CD4-positive, alpha-beta T cell treated with Interferon alpha-2 for 1 hour (primary cell): ENCODE measurements around the gene PAPOLB.

Source experiments
- DNase-seq, 2 donors: peaks; one replicate each; pipeline ENCODE4 v3.0.0-alpha.2; 2020 to 2022

PAPOLB gene

DNA sequence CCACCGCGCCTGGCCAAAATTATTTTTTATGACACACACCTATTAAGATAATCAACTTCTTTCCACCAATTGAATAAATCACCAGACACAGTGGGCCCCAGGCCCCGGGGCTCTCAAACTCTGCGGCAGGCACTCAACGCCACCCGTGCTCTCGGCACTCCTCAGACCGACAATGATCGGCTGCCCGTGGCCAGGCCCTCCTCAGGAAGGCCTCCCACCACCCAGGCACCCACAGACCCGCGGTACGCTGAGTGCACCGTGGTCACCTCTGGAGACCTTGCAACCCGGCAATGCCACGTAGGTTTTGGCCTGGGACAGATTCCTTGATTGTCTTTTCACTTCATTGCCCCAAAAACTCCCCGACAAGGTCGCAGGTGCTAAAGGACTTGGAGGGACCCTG, 14.8 kb upstream of the PAPOLB start:
- DNase-seq, result no peak

DNA sequence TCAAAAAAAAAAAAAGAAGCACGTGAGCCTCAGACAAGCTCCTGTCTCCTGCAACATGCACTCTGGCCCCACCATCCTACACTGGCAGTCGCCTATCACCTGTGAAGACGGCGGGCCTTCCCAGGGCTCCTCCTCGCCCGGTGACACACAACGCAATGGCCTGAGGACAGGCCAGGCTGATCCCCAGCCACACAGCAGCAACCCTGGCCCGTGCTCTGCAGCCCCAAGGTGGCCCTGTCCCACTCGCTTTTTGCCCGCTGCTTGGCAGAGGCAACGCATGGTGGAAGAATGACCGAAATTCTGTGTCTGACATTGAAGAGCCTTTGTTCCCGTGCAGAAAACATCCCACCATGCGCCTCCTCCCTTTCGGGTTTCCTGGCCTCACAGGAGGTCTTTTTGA, 13.6 kb upstream of the PAPOLB start:
- DNase-seq, result no peak

DNA sequence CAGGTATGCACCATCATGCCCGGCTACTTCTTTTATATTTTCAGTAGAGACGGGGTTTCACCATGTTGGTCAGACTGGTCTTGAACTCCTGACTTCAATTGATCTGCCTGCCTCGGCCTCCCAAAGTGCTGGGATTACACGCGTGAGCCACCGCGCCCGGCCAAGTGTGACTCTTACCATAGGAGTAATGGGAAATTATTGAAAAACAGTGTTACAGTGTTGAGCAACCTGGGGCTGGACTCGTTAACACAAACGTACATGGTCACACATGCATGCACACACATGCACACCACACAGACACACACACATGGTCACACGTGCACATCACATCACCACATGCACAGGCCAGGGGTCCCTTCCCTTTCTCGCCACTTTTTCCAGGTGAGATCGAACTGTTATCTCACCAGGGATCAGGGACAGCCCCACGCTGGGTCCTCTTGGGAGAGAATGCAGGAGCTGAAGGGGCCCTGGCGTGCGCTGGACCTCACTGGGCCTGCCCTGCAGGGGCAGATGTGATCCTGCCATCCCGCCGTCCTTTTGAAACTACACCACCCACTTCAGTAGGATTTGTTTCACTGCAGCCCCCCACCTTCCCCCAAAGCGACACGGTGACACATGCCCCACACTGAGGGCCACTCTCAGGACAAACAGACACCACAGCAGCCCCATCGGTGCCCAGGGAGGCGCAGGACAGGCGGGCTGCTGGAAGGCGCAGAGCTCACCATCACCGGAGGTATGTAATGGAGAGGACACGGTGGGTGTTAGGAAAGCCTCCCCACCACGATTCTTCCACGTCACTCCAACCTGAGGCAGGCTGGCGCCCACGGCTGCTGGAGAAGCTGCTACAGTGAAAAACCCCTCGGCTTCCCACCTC, 11.5 kb upstream of the PAPOLB start:
- no peak for DNase-seq

DNA sequence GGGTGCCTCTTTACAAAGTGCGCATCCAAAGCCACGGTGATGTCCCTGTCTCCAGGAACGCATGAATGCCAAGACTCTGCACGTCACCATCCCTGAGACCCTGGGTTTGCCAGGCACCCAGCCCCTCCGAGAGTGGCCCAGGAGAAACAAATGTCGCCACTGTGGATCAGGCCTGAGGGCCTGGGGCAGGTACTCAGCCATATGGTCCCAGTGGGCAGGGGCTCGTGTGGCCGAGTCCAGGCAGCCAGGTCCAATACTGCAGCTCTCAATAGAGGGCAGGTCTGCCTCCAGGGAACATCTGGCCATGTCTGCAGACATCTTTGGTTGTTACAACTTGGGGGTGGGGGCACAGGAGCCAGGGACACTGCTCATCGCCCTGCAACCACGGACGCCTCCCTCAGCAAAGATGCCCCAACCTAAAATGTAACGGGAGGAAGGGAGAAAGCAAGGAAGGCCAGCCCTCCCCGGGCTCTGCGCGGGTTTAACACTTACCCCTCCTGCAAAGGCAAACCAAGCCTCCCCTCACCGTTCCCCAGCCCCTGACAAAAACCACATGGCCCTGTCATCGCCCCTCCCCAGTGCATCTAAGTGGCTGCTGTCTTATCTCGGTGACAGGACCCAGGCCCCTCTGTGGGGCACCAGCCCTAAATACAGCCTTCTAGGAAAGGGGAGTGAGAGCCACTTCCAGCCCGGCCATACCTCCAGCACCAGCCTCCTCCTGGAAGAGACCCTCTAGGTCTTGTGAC, 10.3 kb upstream of the PAPOLB start:
- DNase-seq, result no peak

DNA sequence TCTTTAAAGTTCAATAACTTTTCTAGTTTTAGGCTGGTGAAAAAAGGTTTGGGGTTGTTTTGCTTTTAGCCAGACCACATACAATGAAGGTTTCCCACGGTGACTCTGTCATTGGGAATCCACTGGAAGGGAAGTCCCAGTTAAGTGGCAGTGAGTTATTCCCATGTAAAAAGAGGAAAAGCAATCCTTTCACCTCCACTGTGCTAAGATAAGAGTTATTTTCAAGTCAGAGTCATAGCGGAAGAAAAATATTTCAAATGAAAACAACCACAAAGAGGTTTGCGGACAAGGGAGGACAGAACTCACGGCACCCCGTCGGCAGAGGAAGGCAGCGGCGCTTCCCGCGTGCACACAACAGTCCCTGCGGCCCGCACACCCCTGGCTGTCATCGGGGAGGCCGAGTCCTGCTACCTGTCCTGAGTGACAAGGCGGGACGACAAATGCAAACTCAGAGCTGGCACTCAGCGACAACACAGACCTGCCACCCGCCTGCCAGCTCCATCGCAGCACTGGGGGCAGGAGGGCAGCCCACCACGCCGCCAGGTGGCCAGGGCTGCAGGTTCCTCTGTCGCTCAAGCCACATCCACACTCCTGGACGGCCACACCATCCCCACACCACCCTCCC, 9.3 kb upstream of the PAPOLB start:
- no peak for DNase-seq

DNA sequence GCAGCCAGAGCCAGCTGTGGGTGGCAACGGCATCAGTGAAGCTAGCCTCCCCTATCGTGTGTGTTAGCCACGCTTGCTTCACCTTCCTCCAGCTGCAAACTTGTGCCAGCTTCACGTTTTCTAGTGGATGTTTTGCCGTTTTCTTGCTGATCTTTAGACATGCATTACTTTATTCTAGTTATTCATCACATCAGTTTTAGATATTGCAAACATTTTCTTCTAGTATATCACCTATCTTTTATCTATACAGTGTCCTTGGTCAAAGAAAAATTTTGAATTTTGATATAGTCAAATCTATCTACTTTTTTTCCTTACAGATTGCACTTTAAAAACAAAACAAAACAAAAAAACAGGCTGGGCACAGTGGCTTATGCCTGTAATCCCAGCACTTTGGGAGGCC, 6.7 kb upstream of the PAPOLB start:
- DNase-seq, result no peak

DNA sequence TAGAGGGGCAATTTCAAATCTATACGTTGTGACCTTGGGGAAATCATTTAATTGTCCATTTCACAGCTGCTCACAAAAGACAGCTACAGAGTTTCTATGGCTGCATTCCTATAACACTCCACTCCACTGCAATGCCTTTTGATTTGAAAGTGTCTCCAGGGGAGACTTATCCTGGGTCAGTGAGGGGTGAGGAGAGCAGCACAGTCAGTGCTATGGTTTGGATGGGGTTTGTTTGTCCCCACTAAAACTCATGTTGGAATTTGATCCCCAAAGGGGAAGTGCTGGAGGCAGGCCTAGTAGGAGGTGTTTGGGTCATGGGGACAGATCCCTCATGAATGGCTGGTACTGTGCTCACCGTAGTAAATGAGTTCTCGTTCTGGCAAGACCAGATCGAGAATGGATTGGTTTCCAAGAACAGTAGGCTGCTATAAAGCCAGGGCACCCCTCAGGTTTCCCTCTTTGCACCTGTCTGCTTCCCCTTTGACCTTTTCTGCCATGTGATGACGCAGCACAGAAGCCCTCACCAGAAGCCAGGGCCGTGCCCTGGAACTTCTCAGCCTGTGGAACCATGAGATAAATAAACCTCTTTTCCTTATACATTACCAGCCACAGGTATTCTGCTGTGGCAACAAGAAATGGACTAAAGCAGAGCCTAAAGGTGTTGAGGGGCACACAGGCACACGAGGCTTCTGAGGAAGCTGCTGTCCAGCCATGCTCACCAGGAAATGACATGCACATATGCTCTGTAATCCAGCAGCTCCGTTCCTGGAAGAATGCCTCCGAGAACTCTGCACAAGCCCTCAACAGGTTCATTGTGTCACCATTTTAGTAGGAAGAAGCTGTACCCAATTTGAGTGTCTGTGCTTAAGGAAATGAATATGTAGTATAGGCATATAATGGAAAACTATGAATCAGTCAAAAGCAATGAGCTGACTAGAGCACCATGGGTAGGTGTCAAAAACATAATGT, 5.0 kb upstream of the PAPOLB start:
- DNase-seq, result no peak

DNA sequence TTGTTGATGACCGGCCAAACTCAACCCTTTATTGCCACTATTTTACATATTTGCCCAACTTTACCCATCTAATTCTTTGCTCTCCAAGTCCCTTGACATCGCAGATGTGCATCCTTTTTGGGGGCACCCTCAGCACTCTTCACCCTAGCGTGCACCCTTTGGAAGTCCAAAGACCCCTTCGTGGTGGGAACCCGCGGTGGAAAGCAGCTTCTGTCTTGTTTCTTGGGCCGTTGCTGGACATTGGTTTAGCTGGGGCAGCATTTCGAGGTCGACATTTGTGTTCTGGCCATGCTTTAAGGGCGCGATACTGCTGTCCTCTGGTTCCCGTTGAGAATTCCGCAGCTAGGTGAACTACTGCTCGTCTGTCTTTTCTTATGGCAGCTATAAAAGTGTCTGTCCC, 326 bp upstream of the PAPOLB start:
- no peak for DNase-seq

DNA sequence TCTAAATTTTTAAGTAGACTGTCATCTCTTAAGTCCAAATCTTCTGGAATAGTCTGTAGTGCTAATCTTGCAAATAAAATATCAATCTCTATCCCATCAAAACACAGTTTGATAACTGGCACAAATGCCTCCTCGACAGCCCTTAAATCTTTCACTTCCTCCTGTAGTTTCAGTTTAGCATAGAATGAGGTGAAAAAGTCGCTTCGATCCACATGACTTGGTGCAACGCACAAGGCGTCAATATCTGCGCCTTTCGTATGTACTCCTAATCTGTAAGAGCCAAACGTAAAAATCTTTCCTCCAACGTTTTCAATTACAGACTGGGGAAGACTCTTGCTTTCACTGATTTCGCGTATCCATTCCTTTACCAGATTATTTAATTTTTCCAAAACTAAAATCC, 603 bp downstream of the PAPOLB start:
- no peak for DNase-seq

DNA sequence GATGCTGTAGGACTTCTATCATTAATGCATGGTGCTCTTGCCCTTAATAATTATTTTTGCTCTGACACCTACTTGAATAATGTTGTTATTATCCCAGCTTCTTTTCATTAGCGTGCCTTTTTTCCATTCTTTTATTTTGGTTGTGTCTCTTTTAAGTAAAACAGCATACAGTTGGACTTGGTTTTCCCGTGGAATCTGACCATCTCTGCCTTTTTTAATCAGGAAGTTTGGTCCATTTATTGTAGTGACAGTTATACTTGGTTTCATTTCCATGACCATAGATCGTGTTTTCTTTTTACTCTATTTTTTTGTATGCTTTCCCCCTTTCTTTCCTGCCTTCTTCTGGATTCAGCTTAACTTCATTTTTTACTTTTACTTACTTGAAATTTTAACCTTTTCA, 4.6 kb downstream of the PAPOLB start:
- no peak for DNase-seq

DNA sequence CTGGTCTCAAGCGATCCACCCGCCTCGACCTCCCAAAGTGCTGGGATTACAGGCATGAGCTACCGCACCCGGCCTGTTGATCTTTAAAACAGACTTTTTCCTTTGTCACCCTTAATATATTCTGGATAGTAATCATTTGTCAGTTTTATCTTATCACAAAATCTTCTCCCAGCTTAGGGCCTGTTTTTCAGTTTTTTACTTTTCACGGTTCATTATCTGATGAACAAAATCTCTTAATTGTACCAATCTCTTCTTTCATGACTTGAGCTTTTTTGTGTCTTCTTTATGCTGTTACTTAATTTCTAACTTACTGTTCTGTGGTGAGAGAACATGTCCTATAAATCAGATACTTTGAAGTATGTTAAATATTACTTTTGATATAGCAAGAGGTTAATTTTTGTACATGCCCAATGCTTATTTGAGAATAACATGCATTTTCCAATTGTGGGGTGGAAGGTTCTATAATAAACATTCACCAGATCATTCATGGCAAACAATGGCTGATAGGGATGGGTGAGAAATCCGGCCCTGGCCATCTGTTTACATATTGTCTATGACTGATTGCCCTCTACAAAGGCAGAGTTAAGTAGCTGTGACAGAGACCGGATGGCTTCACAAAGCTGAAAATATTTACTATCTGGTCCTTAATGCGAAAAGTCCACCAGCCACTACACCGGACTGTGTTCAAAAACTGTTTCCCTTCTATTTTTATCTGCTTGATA, 5.3 kb downstream of the PAPOLB start:
- no peak for DNase-seq

DNA sequence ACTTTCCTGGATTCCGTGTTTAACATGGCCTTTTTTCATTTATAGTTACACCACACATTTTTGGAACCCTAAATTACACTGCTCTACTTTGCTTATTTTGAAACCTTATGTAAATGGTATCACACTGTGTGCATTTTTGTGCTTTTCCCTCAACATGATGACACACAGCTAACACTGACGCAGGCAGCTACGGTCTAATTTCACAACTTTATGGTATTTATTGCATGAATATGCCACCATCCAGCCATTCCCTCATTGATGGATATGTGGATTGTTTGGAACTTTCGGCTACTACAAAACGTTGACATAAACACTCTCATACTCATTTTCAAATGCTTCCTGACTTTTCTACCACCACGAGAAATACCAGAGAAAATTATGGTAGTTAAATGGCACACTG, 6.9 kb downstream of the PAPOLB start:
- no peak for DNase-seq

DNA sequence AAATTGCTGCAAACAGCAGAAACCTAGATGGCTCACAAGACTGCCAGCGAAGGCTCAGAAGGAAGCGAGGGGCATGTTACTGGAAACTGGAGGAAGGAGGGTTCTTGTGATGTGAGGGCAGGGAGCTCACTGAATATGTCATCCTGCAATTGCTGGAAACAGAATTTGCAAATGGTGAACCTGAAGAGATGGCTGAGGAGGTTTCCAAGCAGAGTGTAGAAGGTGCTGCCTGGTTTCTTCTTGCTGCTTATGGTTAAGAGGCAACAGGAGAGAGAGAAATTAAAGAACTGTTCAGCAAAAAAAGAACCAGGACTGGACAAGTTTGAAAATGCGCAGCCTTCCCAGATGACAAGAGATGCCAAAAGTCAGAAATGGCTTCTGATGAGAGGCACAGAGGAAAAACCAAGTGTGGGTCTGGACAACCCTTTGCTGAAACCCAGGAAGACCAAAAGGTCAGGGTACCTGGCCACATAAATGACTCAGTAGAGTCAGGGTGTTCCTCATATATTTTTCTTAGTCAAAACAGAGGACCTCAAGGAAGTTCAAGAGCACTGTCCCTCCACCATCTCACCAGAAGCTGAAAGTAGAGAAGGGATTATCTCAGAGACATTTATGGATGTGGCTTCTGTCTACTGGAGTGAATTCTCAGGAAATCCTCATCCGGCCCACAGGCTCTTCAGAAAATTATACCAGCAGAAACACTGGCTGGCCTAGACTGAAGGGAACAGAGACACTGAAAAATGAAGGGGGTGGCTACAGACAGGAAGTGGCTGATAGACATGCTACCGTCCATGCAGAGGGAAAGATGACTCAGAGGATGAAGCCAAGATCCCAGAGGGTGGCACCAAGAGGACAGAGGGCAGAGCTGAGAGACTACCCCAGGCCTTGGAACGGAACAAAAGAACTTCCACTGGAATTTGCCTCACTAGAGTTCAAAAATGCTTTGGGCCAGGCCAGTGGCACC, 10.1 kb downstream of the PAPOLB start:
- DNase-seq, result no peak

DNA sequence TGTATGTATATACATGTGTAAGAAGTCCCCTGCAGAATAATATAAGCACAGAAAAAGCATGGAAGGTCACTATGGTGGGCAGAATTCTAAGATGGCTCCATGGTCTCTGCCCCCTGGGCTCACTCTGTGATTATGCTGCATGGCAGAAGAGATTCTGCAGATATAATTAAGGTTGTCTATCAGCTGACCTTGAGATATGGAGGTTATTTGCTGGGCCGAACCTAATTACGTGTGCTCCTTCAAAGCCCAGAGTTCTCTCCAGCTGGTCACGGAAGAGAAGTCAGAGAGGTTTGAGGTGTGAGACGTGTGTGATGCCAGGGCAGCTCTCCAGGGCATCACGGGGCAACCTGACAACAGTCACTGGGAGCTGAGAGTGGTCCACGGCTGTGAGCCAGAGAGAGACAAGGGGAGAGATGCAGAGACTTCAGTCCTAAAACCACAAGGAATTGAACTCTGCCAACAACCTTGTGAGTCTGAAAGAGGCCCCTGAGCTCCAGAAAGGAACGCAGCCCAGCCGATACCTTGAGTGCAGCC, 11.5 kb downstream of the PAPOLB start:
- no peak for DNase-seq

DNA sequence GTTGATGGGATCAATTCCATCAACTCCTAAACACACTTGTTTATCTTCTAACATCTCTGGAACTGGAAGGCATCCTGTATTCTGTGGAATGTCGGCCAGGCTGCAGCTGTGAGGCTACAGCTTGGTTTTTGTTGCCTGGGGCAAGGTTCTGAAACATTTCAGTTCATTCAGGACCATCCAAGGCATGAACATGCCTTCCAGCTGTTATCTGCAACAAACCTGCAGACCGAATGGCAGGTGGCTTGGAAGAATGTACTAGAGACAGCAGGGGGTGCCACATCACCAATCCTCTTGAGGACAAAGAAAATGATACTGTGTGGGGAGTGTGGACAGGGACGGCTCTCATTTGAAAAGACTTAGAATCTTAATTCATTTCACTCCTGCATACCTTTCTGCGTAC, 12.4 kb downstream of the PAPOLB start:
- DNase-seq, result peak in 1 of 2 donors; percentile 22

DNA sequence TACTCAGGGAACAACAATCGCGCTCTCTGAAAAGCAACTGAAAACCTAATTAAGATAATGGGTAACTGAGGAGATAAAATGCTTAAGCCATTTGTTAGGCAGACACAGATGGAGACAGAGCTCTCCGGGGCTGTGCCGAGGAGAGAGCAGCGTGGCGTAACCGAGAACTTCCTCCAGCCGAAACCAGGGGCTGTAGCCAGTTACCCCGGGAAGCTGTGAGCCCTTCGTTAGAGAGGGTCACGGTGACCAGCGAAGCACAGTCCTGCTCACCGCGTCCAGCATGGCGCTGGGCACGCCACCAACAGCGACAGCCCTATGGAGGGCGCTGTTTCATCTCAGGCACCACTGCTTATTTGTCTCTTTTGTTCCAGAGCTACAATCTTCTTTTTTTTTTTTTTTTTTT, 16.1 kb downstream of the PAPOLB start:
- DNase-seq, result no peak

DNA sequence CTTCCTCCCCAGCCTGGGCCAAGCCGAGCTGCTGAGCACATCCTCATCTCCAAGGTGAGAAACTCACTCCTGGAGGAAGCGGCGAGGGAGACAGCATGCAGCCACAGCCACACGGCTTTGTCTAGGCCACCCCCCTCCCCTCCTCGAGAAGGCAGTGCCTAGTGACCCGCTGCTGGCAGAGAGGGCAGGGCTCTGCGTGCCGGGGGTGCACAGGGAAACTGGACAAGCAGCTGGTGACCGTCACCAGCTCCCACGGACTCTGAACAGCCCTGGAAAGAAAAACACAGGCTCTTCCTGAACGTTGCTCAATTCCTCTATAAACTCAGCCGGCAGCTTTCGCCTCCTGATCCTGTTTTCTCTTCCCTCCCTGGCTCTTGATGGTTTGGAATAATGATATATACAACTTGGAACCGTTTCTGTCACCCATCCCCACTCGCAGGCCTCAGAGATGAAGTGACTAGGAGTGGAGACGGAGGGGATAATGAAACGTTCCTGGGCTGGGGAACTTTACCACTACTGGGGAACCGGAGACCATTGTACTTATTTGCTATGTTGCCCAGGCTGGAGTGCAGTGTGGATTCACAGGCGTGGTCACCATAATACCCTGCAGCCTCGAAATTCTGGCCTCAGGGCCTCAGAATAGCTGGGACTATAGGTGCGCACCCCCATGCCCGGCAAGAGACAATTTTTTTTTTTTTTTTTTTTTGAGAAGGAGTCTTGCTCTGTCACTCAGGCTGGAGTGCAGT, 19.3 kb downstream of the PAPOLB start:
- DNase-seq, result no peak

DNA sequence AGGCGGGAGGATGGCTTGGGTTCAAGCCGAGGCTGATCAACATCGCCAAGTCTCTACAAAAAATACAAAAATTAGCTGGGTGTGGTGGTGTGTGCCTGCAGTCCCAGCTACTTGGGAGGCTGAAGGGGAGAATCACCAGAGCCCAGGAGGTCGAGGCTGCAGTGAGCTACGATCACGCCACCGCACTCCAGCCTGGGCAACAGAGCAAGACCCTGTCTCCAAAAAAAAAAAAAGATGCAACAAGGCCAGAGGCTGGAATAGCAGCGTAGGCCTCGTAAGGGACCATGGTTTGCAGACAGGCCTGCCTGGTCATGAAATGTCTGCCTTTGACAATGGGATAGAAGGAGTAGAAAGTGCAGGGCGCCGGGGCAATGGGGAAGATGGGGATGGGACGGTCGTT, 20.0 kb downstream of the PAPOLB start:
- DNase-seq, result no peak

DNA sequence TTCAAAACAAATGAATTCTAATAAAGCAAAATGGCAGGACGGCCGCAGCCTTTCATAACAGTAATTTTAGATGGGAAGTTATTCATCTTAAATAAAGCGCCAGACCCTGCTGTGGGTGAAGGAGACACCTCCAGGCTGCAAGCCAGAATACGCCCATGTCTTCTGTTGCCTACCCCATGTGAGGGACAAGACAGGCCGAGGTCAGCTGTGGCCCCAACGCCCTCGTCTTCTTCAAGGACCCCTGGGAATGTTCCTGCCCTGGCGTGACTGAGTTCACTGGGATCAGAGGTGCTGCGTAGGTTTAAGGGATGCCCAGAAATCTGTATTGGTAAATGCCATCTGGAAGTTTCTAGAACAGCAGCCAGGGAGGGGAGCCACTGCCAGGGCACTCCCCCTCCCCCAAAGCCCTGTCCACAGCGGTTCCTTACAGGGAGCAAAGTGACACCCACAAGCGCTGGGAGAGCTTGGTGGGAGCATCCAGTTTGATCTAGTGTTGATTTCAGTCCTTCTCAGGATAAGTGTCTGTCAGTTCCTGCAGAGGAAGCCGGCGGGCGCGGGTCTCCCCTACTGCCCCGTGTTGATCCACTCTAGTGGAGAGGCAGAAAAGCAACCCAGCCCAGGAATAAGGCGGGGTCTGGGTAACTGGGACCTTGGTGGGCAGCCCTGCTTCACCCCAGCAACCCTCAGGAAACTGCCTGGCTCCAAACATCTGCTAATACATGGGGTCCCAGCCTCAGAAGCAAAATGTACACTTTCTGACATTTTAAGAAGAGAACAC, 20.6 kb downstream of the PAPOLB start:
- no peak for DNase-seq
